GM08714 (cell line): ENCODE data around the gene PFKL.
"Not testable (repeated sequence)": the region's sequence is repeated elsewhere in the genome, so short reads cannot be mapped to it uniquely, and the experiment has no call there.

Experiments used
- H3K4me3 ChIP-seq: fragments of 200-500 bp; sonication (Bioruptor generic); 2 replicates; pipeline ENCODE4 v1.5.1; 2014; ENCODE audit warnings: mild to moderate bottlenecking, low read length, inconsistent platforms
- ZNF274 ChIP-seq: IDR thresholded peaks from 2 replicates; pipeline ENCODE4 v1.6.1; 2012; ENCODE audit warnings: mild to moderate bottlenecking, low read depth, low read length

The PFKL gene

DNA sequence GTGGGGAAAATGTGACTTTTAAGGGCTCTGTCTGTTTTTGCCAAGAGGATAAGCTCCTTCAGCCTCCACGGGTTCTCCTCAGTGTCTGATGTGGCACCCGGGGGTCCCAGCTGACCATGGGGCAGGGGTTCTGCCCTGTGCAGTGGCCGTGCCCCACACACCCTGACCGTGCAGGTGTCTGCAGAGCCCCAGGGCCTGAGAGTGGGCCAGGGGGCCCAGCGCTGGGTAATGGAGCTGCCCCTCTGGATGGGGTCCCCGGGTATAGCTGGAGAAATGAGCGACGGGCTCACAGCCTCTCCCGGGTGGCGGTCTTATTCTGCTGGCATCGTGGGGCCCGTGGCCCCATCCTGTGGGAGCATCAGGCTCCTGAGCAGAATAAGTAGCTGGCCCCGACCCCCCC lies 2.9 kb upstream of the PFKL start:
- H3K4me3 ChIP-seq, result no peak overlapping the region
- TF ChIP-seq ZNF274, result no peak

DNA sequence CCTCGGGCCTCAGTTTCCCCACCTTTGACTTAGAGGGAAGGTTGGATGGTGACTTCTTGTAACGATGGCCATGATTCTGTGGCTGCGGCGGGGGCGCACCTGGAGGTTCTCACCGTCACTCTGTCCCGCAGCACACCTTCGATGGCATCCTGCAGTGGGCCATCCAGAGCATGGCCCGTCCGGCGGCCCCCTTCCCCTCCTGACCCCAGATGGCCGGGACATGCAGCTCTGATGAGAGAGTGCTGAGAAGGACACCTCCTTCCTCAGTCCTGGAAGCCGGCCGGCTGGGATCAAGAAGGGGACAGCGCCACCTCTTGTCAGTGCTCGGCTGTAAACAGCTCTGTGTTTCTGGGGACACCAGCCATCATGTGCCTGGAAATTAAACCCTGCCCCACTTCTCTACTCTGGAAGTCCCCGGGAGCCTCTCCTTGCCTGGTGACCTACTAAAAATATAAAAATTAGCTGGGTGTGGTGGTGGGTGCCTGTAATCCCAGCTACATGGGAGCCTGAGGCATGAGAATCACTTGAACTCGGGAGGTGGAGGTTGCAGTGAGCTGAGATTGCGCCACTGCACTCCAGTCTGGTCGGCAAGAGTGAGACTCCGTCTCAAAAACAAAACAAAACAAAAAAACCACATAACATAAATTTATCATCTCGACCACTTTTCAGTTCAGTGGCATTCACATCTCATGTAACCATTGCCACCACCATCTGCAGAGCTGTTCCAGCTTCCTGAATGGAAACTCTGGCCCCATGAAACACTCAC lies 2.1 kb upstream of the PFKL start:
- no peak for TF ChIP-seq ZNF274
- H3K4me3 ChIP-seq, result no peak overlapping the region

DNA sequence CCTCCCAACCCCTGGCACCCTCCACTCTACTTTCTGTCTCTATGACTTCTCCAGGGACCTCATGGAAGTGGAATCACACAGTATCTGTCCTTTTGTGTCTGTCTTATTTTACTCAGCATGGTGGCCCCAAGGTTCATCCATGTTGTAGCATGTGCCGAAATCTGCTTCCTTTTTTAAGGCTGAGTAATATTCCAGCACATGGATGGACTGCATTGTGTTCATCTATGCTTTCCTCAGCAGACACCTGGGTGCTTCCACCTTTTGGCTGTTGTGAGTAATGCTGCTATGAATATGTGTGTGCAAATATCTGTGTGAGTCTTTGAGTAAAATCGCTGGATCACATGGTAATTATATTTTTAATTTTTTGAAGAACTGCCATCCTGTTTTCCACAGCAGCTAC lies 1.6 kb upstream of the PFKL start:
- no peak overlapping the region for H3K4me3 ChIP-seq
- TF ChIP-seq ZNF274, result no peak

DNA sequence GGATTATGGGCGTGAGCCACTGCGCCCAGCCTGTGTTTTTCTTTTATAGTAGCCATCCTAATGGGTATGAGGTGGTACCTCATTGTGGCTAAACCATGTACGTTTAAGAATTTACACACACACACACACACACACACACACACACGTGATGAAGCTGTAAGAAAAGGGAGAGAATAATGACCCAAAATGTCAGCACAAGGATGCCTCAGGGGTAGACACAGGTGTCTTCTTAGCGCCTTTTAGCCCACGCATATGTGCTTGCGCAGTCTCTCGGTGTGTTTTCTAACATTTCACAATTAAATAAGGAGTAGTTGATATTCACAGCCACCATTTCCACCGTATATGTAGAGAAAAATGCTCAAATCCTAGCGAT lies 782 bp upstream of the PFKL start:
- peak overlapping the region; percentile 56; the same call in 1 of the 2 replicates for H3K4me3 ChIP-seq

DNA sequence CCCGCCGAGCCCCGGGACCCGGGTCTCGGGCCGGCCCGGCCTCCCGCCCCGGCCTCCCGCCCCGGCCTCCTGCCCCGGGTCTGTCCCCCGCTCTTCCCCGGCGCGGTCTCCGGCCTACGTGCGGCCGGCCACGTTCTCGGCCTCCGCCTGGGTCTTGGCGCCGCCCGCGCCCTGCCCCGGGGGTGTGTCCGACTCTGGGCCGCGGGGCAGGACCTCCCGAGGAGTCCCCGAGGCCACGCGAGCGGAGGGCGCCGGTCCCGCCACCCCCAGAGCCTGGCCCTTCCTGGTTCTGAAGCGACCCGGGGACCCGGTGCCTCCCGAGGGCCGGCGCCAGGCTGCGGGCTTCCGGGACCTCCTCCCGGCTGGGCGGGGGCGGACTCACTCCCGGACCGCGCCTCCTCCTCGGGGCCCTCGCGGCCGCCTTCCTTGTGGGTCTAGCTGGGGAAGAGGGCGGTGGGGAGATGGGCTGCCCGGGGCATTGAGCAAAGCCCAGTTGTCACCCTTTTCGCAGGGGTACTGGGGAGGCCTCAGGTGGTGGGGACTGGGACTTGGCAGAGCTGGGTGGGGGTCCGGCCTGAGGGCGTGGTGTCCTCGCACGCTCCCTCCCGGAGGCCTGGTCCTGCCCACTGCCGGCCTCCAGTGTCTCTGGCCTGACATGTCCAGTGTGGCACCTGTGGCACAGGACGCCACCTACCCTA lies 558 bp downstream of the PFKL start:
- no peak for TF ChIP-seq ZNF274
- H3K4me3 ChIP-seq, result peak overlapping the region; percentile 84

More for the DNA sequence above, 782 bp upstream of the PFKL start:
- TF ChIP-seq ZNF274, result no peak

DNA sequence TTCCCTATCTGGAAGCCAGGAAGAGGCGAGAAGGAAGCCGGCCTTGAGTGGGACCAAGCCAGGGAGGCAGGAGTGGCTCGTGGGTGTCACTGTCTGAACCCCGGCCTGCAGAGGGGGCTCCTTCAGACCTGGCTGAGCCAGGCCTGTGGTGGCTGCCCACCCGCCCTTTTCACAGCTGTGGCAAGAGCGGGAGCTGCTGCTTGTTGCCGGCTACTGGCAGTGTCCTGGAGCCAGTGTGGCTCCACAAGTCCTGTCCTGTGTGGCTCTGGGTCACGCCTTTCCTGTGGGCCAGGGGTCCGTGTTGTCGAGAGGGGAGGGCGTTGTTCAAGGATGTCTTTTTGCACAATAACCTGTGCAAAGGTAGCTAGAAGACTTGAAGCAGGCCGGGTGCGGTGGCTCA lies 1.3 kb downstream of the PFKL start:
- no peak for TF ChIP-seq ZNF274
- H3K4me3 ChIP-seq, result peak overlapping the region; percentile 84

DNA sequence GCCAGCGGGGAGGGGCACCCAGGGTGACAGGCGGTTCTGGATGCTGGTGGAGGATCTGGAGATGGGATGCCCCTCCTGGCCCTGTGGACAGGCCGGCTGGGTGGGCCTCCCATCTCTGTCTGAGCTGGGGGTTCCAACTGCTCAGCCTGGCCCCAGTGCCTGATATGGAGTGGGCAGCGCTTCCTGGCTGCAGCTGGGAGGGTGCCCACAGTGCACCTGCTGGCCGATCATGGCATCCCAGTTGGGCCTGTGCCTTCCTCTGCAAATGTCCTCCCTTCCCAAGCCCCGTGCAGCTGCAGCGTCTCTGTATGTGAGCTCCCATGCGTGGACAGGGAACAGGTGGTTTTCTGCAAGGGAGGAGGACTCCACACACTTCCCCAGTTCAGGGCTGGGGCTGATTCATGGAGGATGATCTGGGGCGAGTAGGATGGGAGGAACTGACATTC lies 2.1 kb downstream of the PFKL start:
- TF ChIP-seq ZNF274, result no peak
- no peak overlapping the region; the same call in 1 of the 2 replicates for H3K4me3 ChIP-seq

DNA sequence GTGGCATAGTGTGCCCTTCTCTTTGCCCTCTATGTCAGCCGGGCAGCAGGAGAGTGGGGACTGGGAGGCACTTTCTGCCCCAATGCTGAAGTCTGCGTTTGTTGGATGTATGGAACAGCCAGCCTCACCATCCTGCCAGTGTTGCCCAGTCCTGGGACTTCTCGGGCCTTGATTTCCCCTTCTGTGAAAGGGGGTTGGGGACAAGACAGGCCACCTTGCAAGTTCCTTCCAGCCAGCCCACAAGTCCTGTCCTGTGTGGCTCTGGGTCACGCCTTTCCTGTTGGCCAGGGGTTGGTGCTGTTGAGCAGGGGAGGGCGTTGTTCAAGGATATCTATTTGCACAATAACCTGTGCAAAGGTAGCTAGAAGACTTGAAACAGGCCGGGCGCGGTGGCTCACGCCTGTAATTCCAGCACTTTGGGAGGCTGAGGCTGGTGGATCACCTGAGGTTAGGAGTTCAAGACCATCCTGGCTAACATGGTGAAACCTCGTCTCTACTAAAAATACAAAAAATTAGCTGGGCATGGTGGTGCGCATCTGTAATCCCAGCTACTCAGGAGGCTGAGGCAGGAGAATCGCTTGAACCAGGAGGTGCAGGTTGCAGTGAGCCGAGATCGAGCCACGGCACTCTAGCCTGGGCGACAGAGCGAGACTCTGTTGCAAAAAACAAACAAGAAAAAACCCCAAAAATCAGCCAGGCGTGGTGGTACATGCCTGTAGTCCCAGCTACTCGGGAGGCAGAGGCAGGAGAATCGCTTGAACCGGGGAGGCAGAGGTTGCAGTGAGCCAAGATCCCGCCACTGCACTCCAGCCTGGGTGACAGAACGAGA lies 2.9 kb downstream of the PFKL start:
- not testable (repeated sequence) for H3K4me3 ChIP-seq

DNA sequence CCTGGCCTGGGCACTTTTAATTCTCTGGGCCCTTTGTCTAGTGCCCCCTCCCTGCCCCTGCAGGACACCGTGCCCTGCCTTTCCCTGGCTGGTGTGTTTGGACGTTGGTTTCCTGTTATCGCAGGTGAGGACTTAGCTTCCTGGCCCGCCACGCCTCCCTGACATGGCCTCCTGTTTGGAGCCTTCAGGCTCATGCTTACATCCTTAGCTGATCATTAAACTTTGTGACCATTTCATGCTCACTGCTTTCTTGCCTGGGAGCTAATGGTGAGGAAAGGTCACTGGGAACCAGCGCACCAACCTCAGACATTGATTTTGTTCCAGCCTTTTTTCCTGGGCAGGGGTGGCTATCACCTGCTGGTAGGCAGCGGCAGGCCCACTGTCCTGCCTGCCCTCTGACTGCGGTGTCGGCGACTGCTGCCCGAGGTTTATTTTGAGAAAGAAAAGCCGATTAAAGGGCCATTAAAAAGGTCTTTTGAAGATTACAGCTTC lies 3.7 kb downstream of the PFKL start:
- no peak overlapping the region for H3K4me3 ChIP-seq
- no peak for TF ChIP-seq ZNF274

DNA sequence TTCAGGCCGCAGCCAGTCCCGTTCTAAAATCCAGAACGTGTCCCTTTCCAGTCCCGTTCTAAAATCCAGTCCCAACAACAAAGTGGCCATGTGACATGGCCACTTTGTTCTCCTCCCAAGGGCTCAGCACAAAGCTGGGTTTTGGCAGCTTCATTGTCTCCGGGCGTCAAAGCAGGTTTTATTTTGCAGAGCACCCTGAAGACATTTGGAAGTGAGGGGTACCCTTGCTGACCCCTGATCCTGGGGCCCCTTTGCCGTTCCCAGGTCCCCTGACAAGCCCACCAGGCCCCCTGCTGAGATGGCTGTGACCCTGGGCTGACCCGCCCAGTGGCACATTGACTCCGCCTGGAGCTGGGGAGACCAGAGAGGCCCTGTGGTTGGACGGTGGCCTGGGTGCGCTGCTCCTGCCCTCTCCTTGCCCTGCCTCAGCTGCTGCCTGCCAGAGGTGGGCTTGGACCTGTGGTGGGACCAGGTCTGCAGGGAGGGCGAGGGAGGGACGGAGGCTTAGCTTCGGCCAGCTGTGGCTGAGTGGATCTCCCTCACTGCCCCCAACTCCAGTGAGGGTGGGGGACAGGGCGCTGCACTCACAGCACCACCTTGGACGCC lies 4.3 kb downstream of the PFKL start:
- no peak overlapping the region for H3K4me3 ChIP-seq
- no peak for TF ChIP-seq ZNF274

DNA sequence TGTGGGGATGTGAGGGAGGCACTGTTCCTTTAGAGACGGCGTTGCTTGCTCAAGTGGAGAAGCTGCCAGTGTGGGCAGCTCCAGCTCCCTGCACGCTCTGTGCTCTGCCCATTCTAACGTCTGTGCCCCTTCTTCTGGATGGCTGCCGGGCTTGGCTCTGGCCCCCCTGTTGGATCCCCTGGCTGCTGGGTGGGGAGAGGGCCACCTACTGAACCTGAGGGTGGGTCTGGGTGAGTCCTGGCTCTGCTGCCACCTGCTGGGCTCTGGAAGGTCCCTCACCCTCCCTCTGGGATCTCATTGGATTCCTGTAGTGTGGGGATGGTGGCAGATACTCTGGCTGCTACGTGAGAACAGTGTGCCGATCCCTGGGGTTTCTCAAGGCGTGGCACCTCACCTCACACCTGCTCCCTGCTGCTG lies 5.0 kb downstream of the PFKL start:
- no peak for TF ChIP-seq ZNF274
- no peak overlapping the region for H3K4me3 ChIP-seq

DNA sequence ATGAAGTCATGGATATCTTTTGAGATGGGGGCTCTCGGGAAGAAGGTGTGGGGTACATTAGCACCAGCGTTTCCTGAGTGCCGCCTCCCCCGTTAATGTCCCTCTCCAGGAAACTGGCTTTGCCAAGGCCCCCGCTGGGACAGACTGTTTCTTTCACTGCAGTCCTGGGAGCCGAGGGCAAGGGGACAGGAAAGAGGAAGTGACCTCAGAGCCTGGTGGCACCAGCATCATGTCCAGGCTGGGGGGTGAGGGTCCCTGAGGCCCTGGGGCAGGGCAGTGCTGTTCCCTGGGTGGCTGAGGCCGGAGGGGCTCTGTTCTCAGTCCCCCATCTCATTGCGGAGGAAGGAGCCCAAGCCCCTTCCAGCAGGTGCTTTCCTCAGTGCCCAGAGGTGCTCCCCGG lies 5.8 kb downstream of the PFKL start:
- H3K4me3 ChIP-seq, result no peak overlapping the region
- TF ChIP-seq ZNF274, result no peak

DNA sequence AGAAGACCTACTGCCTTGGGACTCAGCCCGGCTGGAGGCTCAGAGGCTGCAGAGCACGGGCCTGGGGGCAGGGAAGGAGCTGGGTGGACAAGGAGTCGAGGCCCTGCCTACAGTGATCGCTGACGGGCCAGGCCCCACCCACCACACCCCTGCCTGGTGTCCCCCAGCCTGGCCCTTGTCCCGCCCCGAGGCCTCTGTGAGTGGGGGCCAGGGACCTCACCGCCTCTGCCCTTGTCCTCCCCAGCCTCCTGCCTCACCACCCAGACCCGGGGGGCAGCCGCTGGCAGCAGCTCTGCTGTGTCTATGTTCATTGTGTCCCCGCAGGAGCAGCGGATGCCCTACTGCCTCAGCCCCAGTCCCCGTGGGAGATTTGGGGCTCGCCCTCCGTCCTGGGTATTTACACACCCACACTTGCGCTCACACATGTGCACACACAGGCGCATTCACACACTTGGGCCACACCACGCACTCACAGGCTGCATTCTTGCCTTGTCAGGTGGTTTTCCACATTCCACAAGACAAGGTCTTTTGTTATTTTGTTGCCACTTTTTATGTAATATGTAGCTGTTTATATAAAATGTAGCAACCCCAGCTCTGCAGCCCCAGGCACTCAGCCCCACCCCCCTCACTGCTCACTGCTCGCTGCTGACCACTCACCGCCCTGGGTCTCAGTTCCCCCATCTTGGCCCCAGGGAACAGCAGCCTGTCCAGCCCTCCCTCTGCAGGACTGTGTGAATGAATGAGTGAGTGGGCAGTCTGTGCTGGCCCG lies 7.3 kb downstream of the PFKL start:
- H3K4me3 ChIP-seq, result no peak overlapping the region
- TF ChIP-seq ZNF274, result no peak
